Ovary (tissue), 3 donors: Measurements from ENCODE around the gene CYTH1.

ENCODE experiments used
- CTCF ChIP-seq, 3 donors: fragments of 450-650 bp in 2 of 3; fragments of 200-600 bp in 1 of 3; IDR thresholded peaks; one replicate each; pipeline versions ENCODE4 v1.5.1 to v1.8.0; 2016 to 2022; ENCODE audit warnings: antibody characterized with exemption in 3 of 3, mild to moderate bottlenecking in 1 of 3
- EP300 ChIP-seq: sonication (generic); formaldehyde crosslinking; IDR thresholded peaks from one replicate; pipeline ENCODE4 v1.6.1; 2017; ENCODE audit warnings: antibody characterized with exemption
- POLR2A ChIP-seq: fragments of 450-650 bp; IDR thresholded peaks from one replicate; pipeline ENCODE4 v1.6.1; 2017; ENCODE audit warnings: antibody characterized with exemption, mild to moderate bottlenecking, moderate library complexity
- donor health status: DM: no; HTN: no; CAD: no.

- TF ChIP-seq CTCF (IDR thresholded peaks at IDR 0.05) (no peak), POLR2A (no peak), EP300 (no peak)
These were observed 21.2 kb upstream of the CYTH1 start for GRCh38 chr17:78803186-78803845.
